ENCODE data around the gene INO80E. TPM values are rescaled to one million over a fixed set of nuclear protein-coding genes. Genes with fewer than 3 reads are reported as not detected.

The INO80E gene
- total RNA-seq, 1 donor: 14.5 TPM

- H3K27ac ChIP-seq (ENCODE audit: low read depth, low read length): no peak overlapping the region
- peaks cover 11% of the 10 kb centered on the region for H3K79me2 ChIP-seq (ENCODE audit: insufficient read depth, low read length)
- TF ChIP-seq, protein P1, sequence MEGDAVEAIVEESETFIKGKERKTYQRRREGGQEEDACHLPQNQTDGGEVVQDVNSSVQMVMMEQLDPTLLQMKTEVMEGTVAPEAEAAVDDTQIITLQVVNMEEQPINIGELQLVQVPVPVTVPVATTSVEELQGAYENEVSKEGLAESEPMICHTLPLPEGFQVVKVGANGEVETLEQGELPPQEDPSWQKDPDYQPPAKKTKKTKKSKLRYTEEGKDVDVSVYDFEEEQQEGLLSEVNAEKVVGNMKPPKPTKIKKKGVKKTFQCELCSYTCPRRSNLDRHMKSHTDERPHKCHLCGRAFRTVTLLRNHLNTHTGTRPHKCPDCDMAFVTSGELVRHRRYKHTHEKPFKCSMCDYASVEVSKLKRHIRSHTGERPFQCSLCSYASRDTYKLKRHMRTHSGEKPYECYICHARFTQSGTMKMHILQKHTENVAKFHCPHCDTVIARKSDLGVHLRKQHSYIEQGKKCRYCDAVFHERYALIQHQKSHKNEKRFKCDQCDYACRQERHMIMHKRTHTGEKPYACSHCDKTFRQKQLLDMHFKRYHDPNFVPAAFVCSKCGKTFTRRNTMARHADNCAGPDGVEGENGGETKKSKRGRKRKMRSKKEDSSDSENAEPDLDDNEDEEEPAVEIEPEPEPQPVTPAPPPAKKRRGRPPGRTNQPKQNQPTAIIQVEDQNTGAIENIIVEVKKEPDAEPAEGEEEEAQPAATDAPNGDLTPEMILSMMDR (IDR thresholded peaks at IDR 0.05; ENCODE audit: extremely low read depth, low read depth, low read length): no peak
- no peaks in the 10 kb centered on the region for H3K27me3 ChIP-seq (ENCODE audit: insufficient read depth, low read length)
- no peak overlapping the region for H3K4me2 ChIP-seq (ENCODE audit: insufficient read depth, low read length)
- H2AFZ ChIP-seq (ENCODE audit: low read length): no peak overlapping the region
- H3K36me3 ChIP-seq (ENCODE audit: insufficient read depth, low read length): peaks cover 9% of the 10 kb centered on the region
- no peak overlapping the region for H3K4me3 ChIP-seq (ENCODE audit: insufficient read depth, low read length)
- peaks cover 4% of the 10 kb centered on the region for H4K20me1 ChIP-seq (ENCODE audit: insufficient read depth, low read length)
- H3K4me1 ChIP-seq (ENCODE audit: insufficient read depth, low read length): peaks cover 8% of the 10 kb centered on the region
- peak; percentile 88 for DNase-seq (ENCODE audit: insufficient read length, low spot score, missing footprints)
- H3K9me3 ChIP-seq (ENCODE audit: low read depth, low read length): no peaks in the 10 kb centered on the region
These were observed 4.9 kb downstream of the INO80E start for GRCh38 chr16:30000735-30001631.

DNA sequence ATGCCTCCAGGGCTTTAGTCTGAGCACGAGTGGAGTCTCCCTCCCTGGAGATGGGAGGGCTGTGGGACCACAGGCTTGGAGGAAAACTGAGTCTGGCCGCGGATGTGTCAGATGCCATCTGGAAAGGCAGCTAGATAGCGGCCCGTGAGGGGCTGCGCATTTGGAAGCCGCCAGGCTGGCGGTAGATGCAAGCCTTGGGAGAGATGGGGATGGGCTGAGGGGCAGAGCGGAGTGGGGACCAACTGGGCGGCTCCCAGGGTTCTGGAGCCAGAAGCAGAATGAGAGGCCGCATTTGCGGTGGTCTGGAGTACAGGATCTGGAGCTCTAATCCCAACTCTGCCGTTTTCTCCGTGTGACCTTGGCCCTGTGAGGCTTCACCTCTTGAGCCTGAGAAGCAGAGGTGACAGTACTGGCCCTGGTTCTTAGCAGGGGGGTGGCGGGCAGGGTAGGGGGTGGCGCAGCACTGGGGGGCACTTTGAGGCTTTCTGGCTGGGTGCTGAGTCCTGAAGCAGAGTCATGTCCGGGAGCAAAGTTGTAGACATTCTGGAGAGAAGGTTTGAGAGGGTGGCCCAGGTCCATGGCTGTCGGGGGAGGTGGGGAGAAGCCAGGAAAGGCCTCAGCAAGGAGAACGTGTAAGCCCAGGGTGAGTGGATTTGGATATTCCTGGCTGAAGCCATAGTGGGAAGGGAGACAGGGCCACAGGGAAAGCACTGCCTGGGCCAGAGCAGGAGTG, 6.7 kb downstream of the INO80E start:
- Histone ChIP-seq H2AFZ (ENCODE audit: low read length) (no peak overlapping the region), H3K27me3 (ENCODE audit: insufficient read depth, low read length) (no peaks in the 10 kb centered on the region), H3K4me1 (ENCODE audit: insufficient read depth, low read length) (no peaks in the 10 kb centered on the region), H3K27ac (ENCODE audit: low read depth, low read length) (no peak overlapping the region), H3K79me2 (ENCODE audit: insufficient read depth, low read length) (no peaks in the 10 kb centered on the region), H3K36me3 (ENCODE audit: insufficient read depth, low read length) (peaks cover 9% of the 10 kb centered on the region), H3K9me3 (ENCODE audit: low read depth, low read length) (no peaks in the 10 kb centered on the region), H4K20me1 (ENCODE audit: insufficient read depth, low read length) (peaks cover 4% of the 10 kb centered on the region), H3K4me3 (ENCODE audit: insufficient read depth, low read length) (no peak overlapping the region), H3K4me2 (ENCODE audit: insufficient read depth, low read length) (no peak overlapping the region)
- TF ChIP-seq, protein P1 (IDR thresholded peaks at IDR 0.05; ENCODE audit: extremely low read depth, low read depth, low read length): no peak
- peak; percentile 68 for DNase-seq (ENCODE audit: insufficient read length, low spot score, missing footprints)

DNA sequence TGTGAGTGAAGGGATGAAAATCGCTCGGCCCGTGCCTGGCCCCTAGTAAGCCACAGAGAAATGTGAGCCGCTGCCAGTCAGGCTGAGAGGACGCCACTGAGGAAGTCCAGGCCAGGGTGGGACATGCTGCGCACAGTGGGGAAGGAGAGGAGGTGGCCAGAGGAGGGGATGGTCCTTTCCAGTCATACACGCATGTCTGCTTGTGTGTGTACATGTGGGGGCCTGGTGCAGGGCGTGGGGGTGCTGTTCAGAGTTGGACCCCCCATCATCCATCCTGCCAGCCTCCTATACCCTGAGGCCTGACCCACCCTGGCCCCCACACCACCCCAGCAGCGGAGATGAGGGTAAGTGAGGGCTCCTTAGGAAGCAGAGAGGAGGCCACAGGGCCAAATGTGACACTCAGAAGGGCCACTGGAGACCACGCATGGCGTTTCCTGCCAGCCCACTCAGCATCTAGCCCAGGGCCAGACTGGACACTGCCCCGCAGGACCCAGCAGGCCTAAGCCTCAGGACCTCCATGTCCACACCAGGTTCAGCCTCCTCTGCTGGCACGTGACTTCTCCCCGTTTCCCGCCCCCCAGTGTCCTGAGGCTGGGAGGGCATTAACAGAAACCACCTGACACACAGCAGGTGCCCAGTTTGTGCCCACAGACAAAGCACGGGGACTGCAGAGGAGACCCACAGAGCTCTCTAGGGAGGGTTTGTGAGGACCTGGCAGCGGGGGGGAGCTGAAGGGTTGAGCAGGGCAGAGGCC, 7.8 kb downstream of the INO80E start:
- Histone ChIP-seq H3K36me3 (ENCODE audit: insufficient read depth, low read length) (peaks cover 7% of the 10 kb centered on the region), H3K79me2 (ENCODE audit: insufficient read depth, low read length) (no peaks in the 10 kb centered on the region), H3K27ac (ENCODE audit: low read depth, low read length) (no peak overlapping the region), H3K4me3 (ENCODE audit: insufficient read depth, low read length) (no peak overlapping the region), H3K4me1 (ENCODE audit: insufficient read depth, low read length) (no peaks in the 10 kb centered on the region), H3K9me3 (ENCODE audit: low read depth, low read length) (no peaks in the 10 kb centered on the region), H4K20me1 (ENCODE audit: insufficient read depth, low read length) (peaks cover 4% of the 10 kb centered on the region), H2AFZ (ENCODE audit: low read length) (no peak overlapping the region), H3K4me2 (ENCODE audit: insufficient read depth, low read length) (no peak overlapping the region), H3K27me3 (ENCODE audit: insufficient read depth, low read length) (peaks cover 1% of the 10 kb centered on the region)
- TF ChIP-seq, protein P1 (IDR thresholded peaks at IDR 0.05; ENCODE audit: extremely low read depth, low read depth, low read length): no peak
- DNase-seq (ENCODE audit: insufficient read length, low spot score, missing footprints): no peak

Measured in osteoblast (primary cell).